ENCODE data around the gene DCLK1. TPM values are rescaled to one million over a fixed set of nuclear protein-coding genes. Genes with fewer than 3 reads are reported as not detected.

The DCLK1 gene
- total and polyA plus RNA-seq, 2 experiments from 2014 or later, result 0.16 to 2.9 TPM

- TF ChIP-seq, protein P1, sequence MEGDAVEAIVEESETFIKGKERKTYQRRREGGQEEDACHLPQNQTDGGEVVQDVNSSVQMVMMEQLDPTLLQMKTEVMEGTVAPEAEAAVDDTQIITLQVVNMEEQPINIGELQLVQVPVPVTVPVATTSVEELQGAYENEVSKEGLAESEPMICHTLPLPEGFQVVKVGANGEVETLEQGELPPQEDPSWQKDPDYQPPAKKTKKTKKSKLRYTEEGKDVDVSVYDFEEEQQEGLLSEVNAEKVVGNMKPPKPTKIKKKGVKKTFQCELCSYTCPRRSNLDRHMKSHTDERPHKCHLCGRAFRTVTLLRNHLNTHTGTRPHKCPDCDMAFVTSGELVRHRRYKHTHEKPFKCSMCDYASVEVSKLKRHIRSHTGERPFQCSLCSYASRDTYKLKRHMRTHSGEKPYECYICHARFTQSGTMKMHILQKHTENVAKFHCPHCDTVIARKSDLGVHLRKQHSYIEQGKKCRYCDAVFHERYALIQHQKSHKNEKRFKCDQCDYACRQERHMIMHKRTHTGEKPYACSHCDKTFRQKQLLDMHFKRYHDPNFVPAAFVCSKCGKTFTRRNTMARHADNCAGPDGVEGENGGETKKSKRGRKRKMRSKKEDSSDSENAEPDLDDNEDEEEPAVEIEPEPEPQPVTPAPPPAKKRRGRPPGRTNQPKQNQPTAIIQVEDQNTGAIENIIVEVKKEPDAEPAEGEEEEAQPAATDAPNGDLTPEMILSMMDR (IDR thresholded peaks at IDR 0.05; ENCODE audit: poor library complexity), result no peak
- TF ChIP-seq EZH2 (IDR thresholded peaks at IDR 0.05; ENCODE audit: borderline replicate concordance) (no peak), EZH2phosphoT487 (IDR thresholded peaks at IDR 0.05; ENCODE audit: low read depth, severe bottlenecking, unreplicated experiment) (no peak)
- no peak overlapping the region for H3K4me2 ChIP-seq
- WGBS (ENCODE audit: low lambda C conversion rate, missing lambda C conversion rate), result 80% methylated on average over 2 of the region's 2 CpGs
- no peaks in the 10 kb centered on the region for H3K9me3 ChIP-seq (ENCODE audit: low read depth)
- H4K20me1 ChIP-seq (ENCODE audit: insufficient read depth, poor library complexity, severe bottlenecking), result no peaks in the 10 kb centered on the region
- DNase-seq (ENCODE audit: low spot score), result no peak
- peaks cover 5% of the 10 kb centered on the region for H3K4me1 ChIP-seq (ENCODE audit: insufficient read depth)
- no peak overlapping the region for H2AFZ ChIP-seq
- no peaks in the 10 kb centered on the region for H3K36me3 ChIP-seq (replicated peaks; ENCODE audit: insufficient read depth, low read depth)
- no peaks in the 10 kb centered on the region for H3K27me3 ChIP-seq
- H3K4me3 ChIP-seq, result no peak overlapping the region
- no peak overlapping the region for H3K27ac ChIP-seq
- H3K9me2 ChIP-seq (replicated peaks; ENCODE audit: insufficient read depth), result no peaks in the 10 kb centered on the region
- H3K79me2 ChIP-seq, result no peaks in the 10 kb centered on the region
Measured at GRCh38 chr13:35830850-35831450, 300.2 kb downstream of the DCLK1 start.

GRCh38 chr13:35826626-35827254 is 304.4 kb downstream of the DCLK1 start:
- 70% methylated on average over 10 of the region's 10 CpGs for WGBS (ENCODE audit: low lambda C conversion rate, missing lambda C conversion rate)
- Histone ChIP-seq H3K79me2 (no peaks in the 10 kb centered on the region), H3K36me3 (replicated peaks; ENCODE audit: insufficient read depth, low read depth) (no peaks in the 10 kb centered on the region), H3K4me2 (no peak overlapping the region), H3K9me2 (replicated peaks; ENCODE audit: insufficient read depth) (no peaks in the 10 kb centered on the region), H3K4me1 (ENCODE audit: insufficient read depth) (no peaks in the 10 kb centered on the region), H3K27ac (no peak overlapping the region), H3K9me3 (ENCODE audit: low read depth) (no peaks in the 10 kb centered on the region), H4K20me1 (ENCODE audit: insufficient read depth, poor library complexity, severe bottlenecking) (no peaks in the 10 kb centered on the region), H2AFZ (no peak overlapping the region), H3K27me3 (no peaks in the 10 kb centered on the region), H3K4me3 (no peak overlapping the region)
- TF ChIP-seq, protein P1 (IDR thresholded peaks at IDR 0.05; ENCODE audit: poor library complexity), result peak; percentile 10
- no peak for TF ChIP-seq EZH2phosphoT487 (IDR thresholded peaks at IDR 0.05; ENCODE audit: low read depth, severe bottlenecking, unreplicated experiment)
- no peak for DNase-seq (ENCODE audit: low spot score)

GRCh38 chr13:35824825-35825224 is 306.4 kb downstream of the DCLK1 start:
- no peaks in the 10 kb centered on the region for H3K27me3 ChIP-seq
- WGBS (ENCODE audit: low lambda C conversion rate, missing lambda C conversion rate), result 83% methylated on average over 8 of the region's 8 CpGs
- no peak for TF ChIP-seq EZH2 (IDR thresholded peaks at IDR 0.05; ENCODE audit: borderline replicate concordance)
- TF ChIP-seq, protein P1 (IDR thresholded peaks at IDR 0.05; ENCODE audit: poor library complexity), result no peak
- TF ChIP-seq EZH2phosphoT487 (IDR thresholded peaks at IDR 0.05; ENCODE audit: low read depth, severe bottlenecking, unreplicated experiment), result no peak

More at GRCh38 chr13:35824825-35825224, 306.4 kb downstream of the DCLK1 start:
- Histone ChIP-seq H3K27ac (no peak overlapping the region), H4K20me1 (ENCODE audit: insufficient read depth, poor library complexity, severe bottlenecking) (no peaks in the 10 kb centered on the region), H3K4me3 (no peak overlapping the region), H3K9me3 (ENCODE audit: low read depth) (no peaks in the 10 kb centered on the region), H3K36me3 (replicated peaks; ENCODE audit: insufficient read depth, low read depth) (no peaks in the 10 kb centered on the region), H3K9me2 (replicated peaks; ENCODE audit: insufficient read depth) (no peaks in the 10 kb centered on the region), H3K79me2 (no peaks in the 10 kb centered on the region), H3K4me1 (ENCODE audit: insufficient read depth) (no peaks in the 10 kb centered on the region), H3K4me2 (no peak overlapping the region), H2AFZ (no peak overlapping the region)
- DNase-seq (ENCODE audit: low spot score), result no peak

All from hepatocyte (in vitro differentiated cells).